SK-N-SH treated with all-trans-retinoic acid at 6 μM for 48 hours (cell line): ENCODE measurements around the gene TMC4.

ENCODE experiments used
- ATAC-seq: fragments of 200-7000 bp; cut with Tn5 transposase; 3 replicates; pipeline ENCODE4 v1.9.1; 2020; ENCODE audit warnings: mild to moderate bottlenecking, moderate library complexity
- ARNTL ChIP-seq: fragments of 450-650 bp; formaldehyde crosslinking; IDR thresholded peaks from 2 replicates; pipeline ENCODE4 v1.5.0; 2020; ENCODE audit warnings: low read depth, mild to moderate bottlenecking, moderate library complexity, borderline replicate concordance
- CSDC2 ChIP-seq: fragments of 250-450 bp; sonication (Bioruptor Pico); IDR thresholded peaks from 2 replicates; pipeline ENCODE4 v1.5.0; 2020; ENCODE audit warnings: mild to moderate bottlenecking, moderate library complexity
- ESRRG ChIP-seq: fragments of 250-450 bp; sonication (Bioruptor Pico); IDR thresholded peaks from 2 replicates; pipeline ENCODE4 v1.6.1; 2021; ENCODE audit warnings: mild to moderate bottlenecking
- GLIS3 ChIP-seq: fragments of 250-450 bp; sonication (Bioruptor Pico); IDR thresholded peaks from 2 replicates; pipeline ENCODE4 v1.5.0; 2020; ENCODE audit warnings: mild to moderate bottlenecking, moderate library complexity
- OSR1 ChIP-seq: fragments of 250-450 bp; sonication (Bioruptor Pico); IDR thresholded peaks from 2 replicates; pipeline ENCODE4 v1.8.0; 2022; ENCODE audit warnings: moderate library complexity, mild to moderate bottlenecking, inconsistent platforms
- PPARA ChIP-seq: fragments of 250-450 bp; sonication (Bioruptor Pico); IDR thresholded peaks from 2 replicates; pipeline ENCODE4 v1.5.0; 2020; ENCODE audit warnings: mild to moderate bottlenecking, borderline replicate concordance
- RARB ChIP-seq: fragments of 250-450 bp; sonication (Bioruptor Pico); IDR thresholded peaks from 2 replicates; pipeline ENCODE4 v1.8.0; 2021; ENCODE audit warnings: mild to moderate bottlenecking, moderate library complexity
- SNAI2 ChIP-seq: fragments of 250-450 bp; sonication (Bioruptor Pico); IDR thresholded peaks from 2 replicates; pipeline ENCODE4 v1.5.0; 2020; ENCODE audit warnings: mild to moderate bottlenecking, moderate library complexity
- TCF4 ChIP-seq: fragments of 250-450 bp; sonication (Bioruptor Pico); IDR thresholded peaks from 2 replicates; pipeline ENCODE4 v1.8.0; 2021; ENCODE audit warnings: mild to moderate bottlenecking, moderate library complexity, borderline replicate concordance
- ZC3H10 ChIP-seq: fragments of 250-450 bp; sonication (Bioruptor Pico); IDR thresholded peaks from 2 replicates; pipeline ENCODE4 v1.5.1; 2021; ENCODE audit warnings: mild to moderate bottlenecking, moderate library complexity
- ZFP3 ChIP-seq: fragments of 250-450 bp; sonication (Bioruptor Pico); IDR thresholded peaks from 2 replicates; pipeline ENCODE4 v1.5.0; 2020; ENCODE audit warnings: mild to moderate bottlenecking, moderate library complexity
- ZFP30 ChIP-seq: fragments of 450-650 bp; formaldehyde crosslinking; IDR thresholded peaks from 2 replicates; pipeline ENCODE4 v1.5.0; 2022; ENCODE audit warnings: mild to moderate bottlenecking, moderate library complexity
- ZNF565 ChIP-seq: fragments of 450-650 bp; formaldehyde crosslinking; conservative IDR thresholded peaks from 2 replicates; pipeline ENCODE4 v1.5.0; 2020; ENCODE audit warnings: low read depth, mild to moderate bottlenecking, moderate library complexity
- ZNF70 ChIP-seq: fragments of 450-650 bp; formaldehyde crosslinking; IDR thresholded peaks from 2 replicates; pipeline ENCODE4 v1.5.0; 2020; ENCODE audit warnings: mild to moderate bottlenecking, moderate library complexity
- ZNF8 ChIP-seq: fragments of 450-650 bp; formaldehyde crosslinking; IDR thresholded peaks from 2 replicates; pipeline ENCODE4 v1.5.0; 2020; ENCODE audit warnings: mild to moderate bottlenecking, moderate library complexity
- TF ChIP-seq, protein P1 (sequence below): fragments of 250-450 bp; sonication (Bioruptor Pico); IDR thresholded peaks from 2 replicates; pipeline ENCODE4 v1.8.0; 2020; ENCODE audit warnings: mild to moderate bottlenecking, moderate library complexity, borderline replicate concordance
- TF ChIP-seq, protein P2 (sequence below): fragments of 250-450 bp; sonication (Bioruptor Pico); IDR thresholded peaks from 2 replicates; pipeline ENCODE4 v1.5.1; 2021; ENCODE audit warnings: mild to moderate bottlenecking, moderate library complexity
- TF ChIP-seq, protein P3 (sequence below): fragments of 250-450 bp; sonication (Bioruptor Pico); IDR thresholded peaks from 2 replicates; pipeline ENCODE4 v1.8.0; 2021; ENCODE audit warnings: low read depth, mild to moderate bottlenecking, moderate library complexity, borderline replicate concordance
- TF ChIP-seq, protein P4 (sequence below): fragments of 250-450 bp; sonication (Bioruptor Pico); IDR thresholded peaks from 2 replicates; pipeline ENCODE4 v1.5.0; 2020; ENCODE audit warnings: mild to moderate bottlenecking, moderate library complexity
- TF ChIP-seq, protein P5 (sequence below): fragments of 250-450 bp; sonication (Bioruptor Pico); IDR thresholded peaks from 2 replicates; pipeline ENCODE4 v1.5.1; 2020; ENCODE audit warnings: low read depth, mild to moderate bottlenecking, moderate library complexity

The TMC4 gene

DNA sequence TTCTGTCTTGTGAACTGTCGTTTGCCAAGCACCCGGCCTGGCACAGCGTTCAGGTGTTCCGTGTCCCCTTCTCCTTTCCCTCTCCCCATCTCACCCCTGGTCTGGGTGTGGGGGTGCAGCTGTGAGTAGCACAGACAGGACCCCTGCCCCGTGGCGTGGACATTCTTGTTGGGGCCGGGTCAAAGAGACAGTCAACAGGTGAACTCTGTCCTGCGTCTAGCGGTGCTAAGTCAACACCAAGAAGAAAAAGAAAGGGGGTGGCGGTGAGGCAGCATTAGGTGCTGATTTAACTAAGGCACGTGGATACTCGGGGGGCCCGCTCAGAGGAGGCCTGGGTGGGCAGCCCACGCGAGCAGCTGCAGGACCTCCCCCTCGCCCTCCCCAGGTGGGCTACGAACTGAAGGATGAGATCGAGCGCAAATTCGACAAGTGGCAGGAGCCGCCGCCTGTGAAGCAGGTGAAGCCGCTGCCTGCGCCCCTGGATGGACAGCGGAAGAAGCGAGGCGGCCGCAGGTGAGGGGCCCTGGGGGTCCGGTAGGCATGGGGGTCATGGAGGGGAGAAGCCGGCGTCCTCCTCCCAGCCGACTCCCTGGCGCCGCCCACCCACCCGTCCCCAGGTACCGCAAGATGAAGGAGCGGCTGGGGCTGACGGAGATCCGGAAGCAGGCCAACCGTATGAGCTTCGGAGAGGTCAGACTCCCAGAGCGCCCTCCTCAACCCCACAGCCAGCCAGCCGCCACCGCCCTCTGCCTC is 45.1 kb downstream of the TMC4 start:
- TF ChIP-seq ZNF8 (CRISPR knock-in tag): no peak
- TF ChIP-seq, protein P1, sequence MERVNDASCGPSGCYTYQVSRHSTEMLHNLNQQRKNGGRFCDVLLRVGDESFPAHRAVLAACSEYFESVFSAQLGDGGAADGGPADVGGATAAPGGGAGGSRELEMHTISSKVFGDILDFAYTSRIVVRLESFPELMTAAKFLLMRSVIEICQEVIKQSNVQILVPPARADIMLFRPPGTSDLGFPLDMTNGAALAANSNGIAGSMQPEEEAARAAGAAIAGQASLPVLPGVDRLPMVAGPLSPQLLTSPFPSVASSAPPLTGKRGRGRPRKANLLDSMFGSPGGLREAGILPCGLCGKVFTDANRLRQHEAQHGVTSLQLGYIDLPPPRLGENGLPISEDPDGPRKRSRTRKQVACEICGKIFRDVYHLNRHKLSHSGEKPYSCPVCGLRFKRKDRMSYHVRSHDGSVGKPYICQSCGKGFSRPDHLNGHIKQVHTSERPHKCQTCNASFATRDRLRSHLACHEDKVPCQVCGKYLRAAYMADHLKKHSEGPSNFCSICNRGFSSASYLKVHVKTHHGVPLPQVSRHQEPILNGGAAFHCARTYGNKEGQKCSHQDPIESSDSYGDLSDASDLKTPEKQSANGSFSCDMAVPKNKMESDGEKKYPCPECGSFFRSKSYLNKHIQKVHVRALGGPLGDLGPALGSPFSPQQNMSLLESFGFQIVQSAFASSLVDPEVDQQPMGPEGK: no peak
- no peak for TF ChIP-seq ZNF70 (CRISPR knock-in tag)
- TF ChIP-seq, protein P2, sequence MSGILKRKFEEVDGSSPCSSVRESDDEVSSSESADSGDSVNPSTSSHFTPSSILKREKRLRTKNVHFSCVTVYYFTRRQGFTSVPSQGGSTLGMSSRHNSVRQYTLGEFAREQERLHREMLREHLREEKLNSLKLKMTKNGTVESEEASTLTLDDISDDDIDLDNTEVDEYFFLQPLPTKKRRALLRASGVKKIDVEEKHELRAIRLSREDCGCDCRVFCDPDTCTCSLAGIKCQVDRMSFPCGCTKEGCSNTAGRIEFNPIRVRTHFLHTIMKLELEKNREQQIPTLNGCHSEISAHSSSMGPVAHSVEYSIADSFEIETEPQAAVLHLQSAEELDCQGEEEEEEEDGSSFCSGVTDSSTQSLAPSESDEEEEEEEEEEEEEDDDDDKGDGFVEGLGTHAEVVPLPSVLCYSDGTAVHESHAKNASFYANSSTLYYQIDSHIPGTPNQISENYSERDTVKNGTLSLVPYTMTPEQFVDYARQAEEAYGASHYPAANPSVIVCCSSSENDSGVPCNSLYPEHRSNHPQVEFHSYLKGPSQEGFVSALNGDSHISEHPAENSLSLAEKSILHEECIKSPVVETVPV (CRISPR knock-in tag): no peak
- no peak for TF ChIP-seq CSDC2 (CRISPR knock-in tag)
- TF ChIP-seq ZC3H10 (CRISPR knock-in tag): no peak
- TF ChIP-seq, protein P3, sequence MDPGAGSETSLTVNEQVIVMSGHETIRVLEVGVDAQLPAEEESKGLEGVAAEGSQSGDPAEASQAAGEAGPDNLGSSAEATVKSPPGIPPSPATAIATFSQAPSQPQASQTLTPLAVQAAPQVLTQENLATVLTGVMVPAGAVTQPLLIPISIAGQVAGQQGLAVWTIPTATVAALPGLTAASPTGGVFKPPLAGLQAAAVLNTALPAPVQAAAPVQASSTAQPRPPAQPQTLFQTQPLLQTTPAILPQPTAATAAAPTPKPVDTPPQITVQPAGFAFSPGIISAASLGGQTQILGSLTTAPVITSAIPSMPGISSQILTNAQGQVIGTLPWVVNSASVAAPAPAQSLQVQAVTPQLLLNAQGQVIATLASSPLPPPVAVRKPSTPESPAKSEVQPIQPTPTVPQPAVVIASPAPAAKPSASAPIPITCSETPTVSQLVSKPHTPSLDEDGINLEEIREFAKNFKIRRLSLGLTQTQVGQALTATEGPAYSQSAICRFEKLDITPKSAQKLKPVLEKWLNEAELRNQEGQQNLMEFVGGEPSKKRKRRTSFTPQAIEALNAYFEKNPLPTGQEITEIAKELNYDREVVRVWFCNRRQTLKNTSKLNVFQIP: no peak
- TF ChIP-seq OSR1 (CRISPR knock-in tag): no peak
- TF ChIP-seq ZFP30: no peak
- TF ChIP-seq, protein P4, sequence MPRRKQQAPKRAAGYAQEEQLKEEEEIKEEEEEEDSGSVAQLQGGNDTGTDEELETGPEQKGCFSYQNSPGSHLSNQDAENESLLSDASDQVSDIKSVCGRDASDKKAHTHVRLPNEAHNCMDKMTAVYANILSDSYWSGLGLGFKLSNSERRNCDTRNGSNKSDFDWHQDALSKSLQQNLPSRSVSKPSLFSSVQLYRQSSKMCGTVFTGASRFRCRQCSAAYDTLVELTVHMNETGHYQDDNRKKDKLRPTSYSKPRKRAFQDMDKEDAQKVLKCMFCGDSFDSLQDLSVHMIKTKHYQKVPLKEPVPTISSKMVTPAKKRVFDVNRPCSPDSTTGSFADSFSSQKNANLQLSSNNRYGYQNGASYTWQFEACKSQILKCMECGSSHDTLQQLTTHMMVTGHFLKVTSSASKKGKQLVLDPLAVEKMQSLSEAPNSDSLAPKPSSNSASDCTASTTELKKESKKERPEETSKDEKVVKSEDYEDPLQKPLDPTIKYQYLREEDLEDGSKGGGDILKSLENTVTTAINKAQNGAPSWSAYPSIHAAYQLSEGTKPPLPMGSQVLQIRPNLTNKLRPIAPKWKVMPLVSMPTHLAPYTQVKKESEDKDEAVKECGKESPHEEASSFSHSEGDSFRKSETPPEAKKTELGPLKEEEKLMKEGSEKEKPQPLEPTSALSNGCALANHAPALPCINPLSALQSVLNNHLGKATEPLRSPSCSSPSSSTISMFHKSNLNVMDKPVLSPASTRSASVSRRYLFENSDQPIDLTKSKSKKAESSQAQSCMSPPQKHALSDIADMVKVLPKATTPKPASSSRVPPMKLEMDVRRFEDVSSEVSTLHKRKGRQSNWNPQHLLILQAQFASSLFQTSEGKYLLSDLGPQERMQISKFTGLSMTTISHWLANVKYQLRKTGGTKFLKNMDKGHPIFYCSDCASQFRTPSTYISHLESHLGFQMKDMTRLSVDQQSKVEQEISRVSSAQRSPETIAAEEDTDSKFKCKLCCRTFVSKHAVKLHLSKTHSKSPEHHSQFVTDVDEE (CRISPR knock-in tag): no peak
- TF ChIP-seq PPARA (CRISPR knock-in tag): no peak
- no peak for TF ChIP-seq SNAI2 (CRISPR knock-in tag)
- TF ChIP-seq ESRRG (CRISPR knock-in tag): no peak
- TF ChIP-seq GLIS3 (CRISPR knock-in tag): no peak
- no peak for TF ChIP-seq TCF4 (CRISPR knock-in tag)
- ATAC-seq: no peak

DNA sequence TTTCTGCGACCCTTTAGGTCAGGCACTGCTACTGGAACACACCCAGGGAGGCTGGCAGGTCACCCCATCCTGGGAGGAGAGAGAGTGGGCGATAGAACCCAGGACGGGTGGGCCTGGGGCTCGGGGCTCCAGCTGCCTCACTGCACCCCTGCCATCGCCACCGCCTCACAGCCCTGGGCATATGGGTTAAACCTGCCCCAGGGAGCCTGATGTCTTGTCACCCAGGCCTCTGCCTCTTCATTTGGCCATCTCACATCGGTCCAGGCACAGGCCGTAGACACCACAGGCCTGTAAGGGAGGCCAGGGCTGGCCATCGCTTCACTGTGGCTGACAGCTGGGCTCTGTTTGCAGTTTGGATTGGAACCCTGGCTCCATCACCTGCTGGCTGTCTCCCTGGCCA is 47.2 kb downstream of the TMC4 start:
- ATAC-seq: no peak
- no peak for TF ChIP-seq GLIS3 (CRISPR knock-in tag)
- TF ChIP-seq, protein P1: no peak
- TF ChIP-seq ZC3H10 (CRISPR knock-in tag): no peak
- no peak for TF ChIP-seq OSR1 (CRISPR knock-in tag)
- TF ChIP-seq, protein P2 (CRISPR knock-in tag): no peak
- TF ChIP-seq, protein P3: no peak
- no peak for TF ChIP-seq ARNTL
- no peak for TF ChIP-seq ZFP30
- TF ChIP-seq ZNF70 (CRISPR knock-in tag): no peak
- TF ChIP-seq ZNF565 (CRISPR knock-in tag): no peak
- TF ChIP-seq TCF4 (CRISPR knock-in tag): no peak
- TF ChIP-seq ZFP3 (CRISPR knock-in tag): no peak
- no peak for TF ChIP-seq SNAI2 (CRISPR knock-in tag)
- no peak for TF ChIP-seq RARB (CRISPR knock-in tag)
- no peak for TF ChIP-seq ZNF8 (CRISPR knock-in tag)
- TF ChIP-seq ESRRG (CRISPR knock-in tag): no peak
- TF ChIP-seq, protein P5, sequence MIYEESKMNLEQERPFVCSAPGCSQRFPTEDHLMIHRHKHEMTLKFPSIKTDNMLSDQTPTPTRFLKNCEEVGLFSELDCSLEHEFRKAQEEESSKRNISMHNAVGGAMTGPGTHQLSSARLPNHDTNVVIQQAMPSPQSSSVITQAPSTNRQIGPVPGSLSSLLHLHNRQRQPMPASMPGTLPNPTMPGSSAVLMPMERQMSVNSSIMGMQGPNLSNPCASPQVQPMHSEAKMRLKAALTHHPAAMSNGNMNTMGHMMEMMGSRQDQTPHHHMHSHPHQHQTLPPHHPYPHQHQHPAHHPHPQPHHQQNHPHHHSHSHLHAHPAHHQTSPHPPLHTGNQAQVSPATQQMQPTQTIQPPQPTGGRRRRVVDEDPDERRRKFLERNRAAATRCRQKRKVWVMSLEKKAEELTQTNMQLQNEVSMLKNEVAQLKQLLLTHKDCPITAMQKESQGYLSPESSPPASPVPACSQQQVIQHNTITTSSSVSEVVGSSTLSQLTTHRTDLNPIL (CRISPR knock-in tag): no peak
- TF ChIP-seq, all 23 proteins: peak for 0
